Measurements from ENCODE around the gene OR5AP2. TPM values are rescaled to one million over a fixed set of nuclear protein-coding genes. Genes with fewer than 3 reads are reported as not detected.
"Not testable (repeated sequence)": the region's sequence is repeated elsewhere in the genome, so short reads cannot be mapped to it uniquely, and the experiment has no call there.

The OR5AP2 gene
- total RNA-seq, result not detected
- not detected for polyA plus RNA-seq (2013, experiment 1 of 2)
- not detected for polyA plus RNA-seq (2013, experiment 2 of 2)
- long read RNA-seq, experiment 1, result 0 reads
- long read RNA-seq, experiment 2, result 0 reads
- long read RNA-seq, experiment 3, result 0 reads
- long read RNA-seq, experiment 4, result 0 reads

DNA sequence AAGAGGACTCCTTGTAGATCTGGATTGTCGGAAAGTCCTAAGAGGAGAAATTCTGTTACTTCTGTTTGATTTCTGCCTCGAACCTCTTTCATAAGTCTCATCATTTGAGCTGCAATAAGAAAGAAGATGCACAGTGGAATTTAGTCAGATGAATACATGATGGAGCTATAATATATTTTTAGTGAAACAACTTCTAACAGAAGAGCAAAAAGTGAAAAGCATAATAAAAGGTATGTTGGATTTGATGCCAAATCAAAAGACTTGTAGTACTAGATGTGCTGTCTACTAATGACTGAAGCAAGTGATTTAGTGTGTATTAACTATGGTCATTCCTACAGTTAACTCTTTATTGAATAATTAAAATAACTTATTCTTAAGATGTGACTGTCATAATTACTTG lies at the start of gene OR5AP2:
TSS of gene OR5AP2 (minus strand) at position 101 of the 400 bp plus-strand sequence. CDS start at position 101, 0 bp downstream.
- H3K27me3 ChIP-seq (ENCODE audit: control insufficient read depth, insufficient read depth, low read length, poor library complexity, severe bottlenecking), result no peaks in the 10 kb centered on the region
- H3K4me3 ChIP-seq (ENCODE audit: low read length), result no peak within 1 kb of the TSS
- no peaks in the 10 kb centered on the region for H3K4me1 ChIP-seq (ENCODE audit: control insufficient read depth, insufficient read depth, low read length)
- H3K27me3 Mint-ChIP-seq (ENCODE audit: insufficient read depth), result no peaks in the 10 kb centered on the region
- H3K9ac ChIP-seq (ENCODE audit: extremely low read depth, low read length, poor library complexity, severe bottlenecking), result no peak within 1 kb of the TSS
- no peaks in the 10 kb centered on the region for H3K9me3 ChIP-seq (ENCODE audit: control insufficient read depth, low read length)
- DNase-seq, result no peak
- no peaks in the 10 kb centered on the region for H3K9me3 Mint-ChIP-seq
- no peaks in the 10 kb centered on the region for H3K36me3 ChIP-seq (ENCODE audit: control insufficient read depth, insufficient read depth, low read length)
- no peaks in the 10 kb centered on the region for H3K4me1 Mint-ChIP-seq
- H3K27ac Mint-ChIP-seq, result no peak within 1 kb of the TSS
- H3K4me3 Mint-ChIP-seq, result no peak within 1 kb of the TSS
- H3K27ac ChIP-seq (ENCODE audit: low read depth, low read length), result no peak within 1 kb of the TSS
- TF ChIP-seq, protein P1, sequence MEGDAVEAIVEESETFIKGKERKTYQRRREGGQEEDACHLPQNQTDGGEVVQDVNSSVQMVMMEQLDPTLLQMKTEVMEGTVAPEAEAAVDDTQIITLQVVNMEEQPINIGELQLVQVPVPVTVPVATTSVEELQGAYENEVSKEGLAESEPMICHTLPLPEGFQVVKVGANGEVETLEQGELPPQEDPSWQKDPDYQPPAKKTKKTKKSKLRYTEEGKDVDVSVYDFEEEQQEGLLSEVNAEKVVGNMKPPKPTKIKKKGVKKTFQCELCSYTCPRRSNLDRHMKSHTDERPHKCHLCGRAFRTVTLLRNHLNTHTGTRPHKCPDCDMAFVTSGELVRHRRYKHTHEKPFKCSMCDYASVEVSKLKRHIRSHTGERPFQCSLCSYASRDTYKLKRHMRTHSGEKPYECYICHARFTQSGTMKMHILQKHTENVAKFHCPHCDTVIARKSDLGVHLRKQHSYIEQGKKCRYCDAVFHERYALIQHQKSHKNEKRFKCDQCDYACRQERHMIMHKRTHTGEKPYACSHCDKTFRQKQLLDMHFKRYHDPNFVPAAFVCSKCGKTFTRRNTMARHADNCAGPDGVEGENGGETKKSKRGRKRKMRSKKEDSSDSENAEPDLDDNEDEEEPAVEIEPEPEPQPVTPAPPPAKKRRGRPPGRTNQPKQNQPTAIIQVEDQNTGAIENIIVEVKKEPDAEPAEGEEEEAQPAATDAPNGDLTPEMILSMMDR (conservative IDR thresholded peaks at IDR 0.05), result no peak
- no peaks in the 10 kb centered on the region for H3K36me3 Mint-ChIP-seq (ENCODE audit: low read depth)
- WGBS, 2 experiments (ENCODE audit: insufficient coverage in 1 of 2, insufficient read length in 1 of 2), result 89% methylated on average over 2 of the region's 2 CpGs; no CpG with 5 or more reads in 1 of the 2 experiments

DNA sequence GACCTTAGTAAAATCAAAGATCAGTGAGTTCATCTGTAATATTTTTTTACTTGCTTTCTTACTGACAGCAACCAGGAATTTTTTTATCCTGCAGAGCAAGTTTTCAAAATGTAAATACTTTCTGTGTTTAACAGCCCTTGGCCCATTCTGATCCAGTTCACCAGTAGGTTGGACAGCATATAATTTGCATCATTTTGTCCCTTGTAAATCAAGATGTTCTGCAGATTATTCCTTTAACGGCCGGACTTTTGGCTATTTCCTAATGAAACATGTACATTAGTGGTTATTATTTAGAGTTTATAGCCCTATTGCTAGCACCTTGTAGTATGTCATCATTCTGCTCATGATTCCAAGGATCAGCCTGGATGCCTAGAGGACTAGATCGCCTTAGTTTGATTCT lies 48.9 kb upstream of the OR5AP2 start:
- H3K4me1 ChIP-seq (ENCODE audit: control insufficient read depth, insufficient read depth, low read length); H3K9me3 ChIP-seq (ENCODE audit: control insufficient read depth, low read length); H3K9me3 Mint-ChIP-seq; DNase-seq; H3K9ac ChIP-seq (ENCODE audit: extremely low read depth, low read length, poor library complexity, severe bottlenecking); H3K36me3 Mint-ChIP-seq (ENCODE audit: low read depth); H3K4me1 Mint-ChIP-seq; H3K27me3 Mint-ChIP-seq (ENCODE audit: insufficient read depth); H3K27ac Mint-ChIP-seq; H3K27me3 ChIP-seq (ENCODE audit: control insufficient read depth, insufficient read depth, low read length, poor library complexity, severe bottlenecking); H3K4me3 ChIP-seq (ENCODE audit: low read length); H3K27ac ChIP-seq (ENCODE audit: low read depth, low read length); H3K36me3 ChIP-seq (ENCODE audit: control insufficient read depth, insufficient read depth, low read length); H3K4me3 Mint-ChIP-seq: not testable (repeated sequence)
- WGBS, 2 experiments (ENCODE audit: insufficient coverage in 1 of 2, insufficient read length in 1 of 2), result 92% methylated on average over 2 of the region's 3 CpGs; no CpG with 5 or more reads in 1 of the 2 experiments

DNA sequence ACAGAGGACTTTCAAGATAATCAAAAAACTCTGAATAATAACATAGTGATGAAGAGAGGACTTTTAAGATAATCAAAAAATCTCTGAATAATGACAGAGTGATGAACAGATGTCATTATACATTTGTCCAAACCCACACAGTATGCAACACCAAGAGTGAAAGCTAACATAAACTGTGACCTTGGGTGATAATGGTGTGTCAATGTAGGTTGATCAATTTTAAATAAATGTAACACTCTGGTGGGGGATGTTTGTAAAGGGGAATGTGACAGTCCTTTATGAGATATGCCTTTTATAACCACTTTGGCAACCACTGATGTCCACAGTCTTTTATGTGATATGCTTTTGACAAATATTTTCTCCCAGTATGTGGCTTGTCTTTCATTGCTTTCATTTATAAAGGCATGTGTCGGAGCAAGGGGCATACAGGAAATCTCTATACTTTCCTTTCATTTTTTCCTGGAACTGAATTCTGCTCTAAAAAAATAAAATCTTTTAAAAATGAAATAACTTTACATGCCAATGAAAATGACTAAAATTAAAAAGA lies 46.4 kb upstream of the OR5AP2 start:
- peaks cover 2% of the 10 kb centered on the region for H3K9me3 Mint-ChIP-seq
- Histone ChIP-seq H3K4me1 (ENCODE audit: control insufficient read depth, insufficient read depth, low read length) (no peaks in the 10 kb centered on the region), H3K27ac (ENCODE audit: low read depth, low read length) (no peak overlapping the region), H3K9ac (ENCODE audit: extremely low read depth, low read length, poor library complexity, severe bottlenecking) (no peak overlapping the region), H3K4me3 (ENCODE audit: low read length) (no peak overlapping the region), H3K27me3 (ENCODE audit: control insufficient read depth, insufficient read depth, low read length, poor library complexity, severe bottlenecking) (no peaks in the 10 kb centered on the region), H3K36me3 (ENCODE audit: control insufficient read depth, insufficient read depth, low read length) (no peaks in the 10 kb centered on the region), H3K9me3 (ENCODE audit: control insufficient read depth, low read length) (no peaks in the 10 kb centered on the region)
- H3K4me3 Mint-ChIP-seq, result no peak overlapping the region
- H3K27me3 Mint-ChIP-seq (ENCODE audit: insufficient read depth), result no peaks in the 10 kb centered on the region
- DNase-seq, result no peak
- TF ChIP-seq, protein P1 (conservative IDR thresholded peaks at IDR 0.05), result no peak
- H3K27ac Mint-ChIP-seq, result no peak overlapping the region
- 100% methylated on average over 1 of the region's 1 CpG; no CpG with 5 or more reads in 1 of the 2 experiments for WGBS, 2 experiments (ENCODE audit: insufficient coverage in 1 of 2, insufficient read length in 1 of 2)
- H3K4me1 Mint-ChIP-seq, result peaks cover 7% of the 10 kb centered on the region
- H3K36me3 Mint-ChIP-seq (ENCODE audit: low read depth), result no peaks in the 10 kb centered on the region

Measured in endodermal cell (in vitro differentiated cells).